Measurements from ENCODE around the gene MTCL3.

Gene MTCL3

DNA sequence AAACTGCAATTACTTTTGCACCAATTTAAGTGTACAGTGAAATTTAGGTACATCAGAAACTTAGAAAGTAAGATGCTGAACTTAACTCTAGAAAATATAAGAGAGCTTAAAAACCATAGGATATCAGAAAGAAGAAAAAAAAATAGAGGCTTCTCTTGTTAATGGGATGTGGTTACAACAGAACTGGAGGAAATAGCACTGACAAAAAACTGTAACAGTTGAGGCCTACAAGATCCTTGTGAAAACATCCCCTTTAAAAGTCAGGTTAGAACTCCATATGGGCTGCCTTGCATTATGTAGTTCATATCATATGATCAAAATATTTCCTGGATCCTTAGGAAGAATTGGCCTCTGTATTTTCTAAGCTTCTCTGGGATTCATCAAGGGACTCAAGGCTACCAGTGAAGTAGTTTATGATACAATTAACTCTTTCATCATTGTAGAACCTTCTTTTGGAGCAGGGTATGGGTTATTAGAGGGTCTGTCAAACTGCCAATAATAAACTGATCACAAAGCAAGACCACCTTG, 24.8 kb downstream of the MTCL3 start:
- no peak overlapping the region for H3K4me3 ChIP-seq (ENCODE audit: insufficient read depth, low read depth, low read length, poor library complexity, severe bottlenecking)

DNA sequence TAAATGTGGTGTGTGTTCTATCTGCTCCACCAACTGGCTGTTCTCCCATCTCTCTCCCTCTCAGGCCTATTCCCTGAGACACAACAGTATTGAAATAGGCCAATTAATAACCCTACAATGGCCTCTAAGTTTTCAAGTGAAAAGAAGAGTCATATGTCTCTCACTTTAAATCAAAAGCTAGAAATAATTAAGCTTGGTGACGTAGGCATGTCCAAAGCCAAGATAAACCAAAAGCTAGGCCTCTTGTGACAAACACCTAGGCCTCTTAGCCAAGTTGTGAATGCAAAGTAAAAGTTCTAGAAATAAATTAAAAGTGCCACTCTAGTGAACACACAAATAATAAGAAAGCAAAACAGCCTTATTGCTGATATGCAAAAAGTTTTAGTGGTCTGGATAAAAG, 29.9 kb downstream of the MTCL3 start:
- no peak overlapping the region for H3K27ac ChIP-seq (ENCODE audit: insufficient read depth, low read length, poor library complexity, severe bottlenecking)
- no peaks in the 10 kb centered on the region for H3K27me3 ChIP-seq (replicated peaks; ENCODE audit: control insufficient read depth, insufficient read depth, low read length, poor library complexity, severe bottlenecking)
- H3K4me1 ChIP-seq (ENCODE audit: control insufficient read depth, insufficient read depth, low read length, poor library complexity, severe bottlenecking), result peaks cover 6% of the 10 kb centered on the region
- DNase-seq, result no peak
- no peaks in the 10 kb centered on the region for H3K36me3 ChIP-seq (ENCODE audit: control insufficient read depth, insufficient read depth, low read length)
- no peaks in the 10 kb centered on the region for H3K9me3 ChIP-seq (ENCODE audit: control insufficient read depth, low read length)
- H3K4me3 ChIP-seq (ENCODE audit: insufficient read depth, low read depth, low read length, poor library complexity, severe bottlenecking), result no peak overlapping the region

More for the DNA sequence above, 24.8 kb downstream of the MTCL3 start:
- no peaks in the 10 kb centered on the region for H3K36me3 ChIP-seq (ENCODE audit: control insufficient read depth, insufficient read depth, low read length)
- H3K27me3 ChIP-seq (replicated peaks; ENCODE audit: control insufficient read depth, insufficient read depth, low read length, poor library complexity, severe bottlenecking), result no peaks in the 10 kb centered on the region
- no peaks in the 10 kb centered on the region for H3K9me3 ChIP-seq (ENCODE audit: control insufficient read depth, low read length)
- no peaks in the 10 kb centered on the region for H3K4me1 ChIP-seq (ENCODE audit: control insufficient read depth, insufficient read depth, low read length, poor library complexity, severe bottlenecking)
- no peak overlapping the region for H3K27ac ChIP-seq (ENCODE audit: insufficient read depth, low read length, poor library complexity, severe bottlenecking)
- DNase-seq, result no peak

DNA sequence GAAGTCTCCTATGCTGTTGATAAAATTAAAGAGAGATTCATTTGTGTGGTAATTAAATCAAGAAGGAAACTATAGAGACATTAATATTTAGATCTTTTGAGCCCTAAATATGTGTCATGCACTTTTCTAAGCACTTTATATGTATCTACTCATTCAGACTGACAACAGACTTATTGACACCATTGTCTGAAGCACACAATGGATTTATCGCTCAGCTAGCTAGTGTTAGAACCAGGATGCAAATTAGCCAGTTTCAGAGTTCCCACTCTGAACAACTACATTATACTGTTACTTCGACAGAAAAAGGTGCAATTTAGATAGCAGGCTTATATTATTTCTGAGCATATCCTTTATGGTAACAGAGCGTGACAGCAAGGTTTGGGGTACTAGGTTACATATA, 32.2 kb downstream of the MTCL3 start:
- no peak for DNase-seq
- Histone ChIP-seq H3K27me3 (replicated peaks; ENCODE audit: control insufficient read depth, insufficient read depth, low read length, poor library complexity, severe bottlenecking) (no peaks in the 10 kb centered on the region), H3K9me3 (ENCODE audit: control insufficient read depth, low read length) (no peaks in the 10 kb centered on the region), H3K4me1 (ENCODE audit: control insufficient read depth, insufficient read depth, low read length, poor library complexity, severe bottlenecking) (peaks cover 14% of the 10 kb centered on the region), H3K27ac (ENCODE audit: insufficient read depth, low read length, poor library complexity, severe bottlenecking) (no peak overlapping the region), H3K4me3 (ENCODE audit: insufficient read depth, low read depth, low read length, poor library complexity, severe bottlenecking) (no peak overlapping the region), H3K36me3 (ENCODE audit: control insufficient read depth, insufficient read depth, low read length) (no peaks in the 10 kb centered on the region)

DNA sequence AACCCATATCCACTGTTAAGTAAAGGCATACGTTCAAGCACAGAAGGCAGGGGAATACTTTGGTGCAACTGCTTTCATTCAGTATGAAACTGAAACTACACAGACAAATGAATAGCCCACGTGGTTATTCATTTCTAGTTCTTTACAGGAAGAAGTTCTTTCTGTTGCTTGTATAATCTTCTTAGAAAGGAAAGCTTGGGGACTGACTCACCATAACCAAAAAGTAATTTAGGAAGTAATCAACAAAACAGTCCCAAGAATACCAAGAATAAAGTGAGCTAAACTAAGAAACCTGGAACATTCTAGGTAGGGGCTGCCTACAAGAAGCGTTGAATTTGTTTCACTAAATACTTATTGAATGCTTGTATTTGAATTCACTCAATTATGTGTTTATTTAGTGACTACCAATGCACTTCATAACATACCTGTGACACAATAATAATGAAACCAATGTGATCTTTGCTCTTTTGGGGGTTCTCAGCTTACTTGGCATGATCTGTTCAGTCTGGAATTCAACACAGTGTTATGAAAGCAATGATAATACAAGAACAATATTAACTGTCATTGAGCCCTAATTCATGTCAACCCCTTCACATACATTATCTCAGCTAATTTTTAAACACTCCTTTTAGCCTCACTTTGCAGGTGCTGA, 34.8 kb downstream of the MTCL3 start:
- H3K27ac ChIP-seq (ENCODE audit: insufficient read depth, low read length, poor library complexity, severe bottlenecking), result peak overlapping the region; percentile 17
- DNase-seq, result no peak

DNA sequence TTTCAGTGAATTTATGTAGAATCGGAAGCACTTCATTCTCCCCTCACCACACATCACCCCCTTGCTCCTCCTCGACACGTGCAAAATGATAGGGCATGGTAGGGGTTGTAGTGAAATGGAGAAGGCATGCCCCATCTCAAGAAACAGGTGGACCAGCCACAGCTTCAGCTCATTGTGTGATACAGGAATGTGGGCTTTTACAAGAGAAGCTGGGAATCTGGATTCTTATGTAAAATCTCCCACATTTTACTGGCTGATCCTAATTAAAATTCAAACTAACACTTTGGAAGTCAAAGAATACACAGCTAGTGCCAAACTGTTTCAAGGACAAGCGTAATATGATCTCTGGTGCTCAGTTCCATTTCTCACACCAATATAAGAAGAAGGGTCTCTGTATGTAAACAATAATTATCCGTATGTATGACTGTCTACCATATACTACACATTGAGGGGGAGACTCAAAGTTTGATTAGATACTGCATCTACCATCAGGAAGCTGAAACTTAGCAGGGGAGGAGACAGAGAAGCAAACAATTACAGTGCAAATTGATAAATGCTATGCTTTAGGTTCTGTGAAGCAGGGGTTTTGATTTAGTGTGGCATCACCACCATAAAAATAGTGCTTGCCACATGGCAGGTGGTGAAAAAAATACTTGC, 35.6 kb downstream of the MTCL3 start:
- DNase-seq, result no peak
- Histone ChIP-seq H3K36me3 (ENCODE audit: control insufficient read depth, insufficient read depth, low read length) (no peaks in the 10 kb centered on the region), H3K4me1 (ENCODE audit: control insufficient read depth, insufficient read depth, low read length, poor library complexity, severe bottlenecking) (peaks cover 14% of the 10 kb centered on the region), H3K27me3 (replicated peaks; ENCODE audit: control insufficient read depth, insufficient read depth, low read length, poor library complexity, severe bottlenecking) (no peaks in the 10 kb centered on the region), H3K27ac (ENCODE audit: insufficient read depth, low read length, poor library complexity, severe bottlenecking) (no peak overlapping the region), H3K9me3 (ENCODE audit: control insufficient read depth, low read length) (no peaks in the 10 kb centered on the region), H3K4me3 (ENCODE audit: insufficient read depth, low read depth, low read length, poor library complexity, severe bottlenecking) (peak overlapping the region; percentile 49)

More for the DNA sequence above, 34.8 kb downstream of the MTCL3 start:
- Histone ChIP-seq H3K27me3 (replicated peaks; ENCODE audit: control insufficient read depth, insufficient read depth, low read length, poor library complexity, severe bottlenecking) (no peaks in the 10 kb centered on the region), H3K9me3 (ENCODE audit: control insufficient read depth, low read length) (no peaks in the 10 kb centered on the region), H3K4me3 (ENCODE audit: insufficient read depth, low read depth, low read length, poor library complexity, severe bottlenecking) (peak overlapping the region; percentile 49), H3K36me3 (ENCODE audit: control insufficient read depth, insufficient read depth, low read length) (no peaks in the 10 kb centered on the region), H3K4me1 (ENCODE audit: control insufficient read depth, insufficient read depth, low read length, poor library complexity, severe bottlenecking) (peaks cover 14% of the 10 kb centered on the region)

DNA sequence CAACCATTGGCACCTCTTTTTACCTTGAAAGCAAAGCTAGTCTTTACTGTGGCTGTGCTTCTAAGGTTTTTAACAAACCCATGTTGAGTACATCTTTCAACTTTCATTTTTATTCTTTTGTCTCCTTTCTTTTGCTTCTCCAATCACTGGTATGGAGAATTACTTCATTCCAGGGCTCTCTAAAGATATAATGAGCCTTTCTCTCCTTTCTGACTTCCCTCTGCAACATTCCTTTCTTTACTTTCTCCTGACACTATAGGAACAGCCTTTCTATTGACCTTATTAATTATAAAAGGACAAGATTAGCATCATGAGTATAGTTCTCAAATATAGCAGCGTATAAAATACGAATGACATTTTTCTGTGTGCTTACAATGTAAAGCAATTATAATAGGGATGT, 36.8 kb downstream of the MTCL3 start:
- Histone ChIP-seq H3K4me1 (ENCODE audit: control insufficient read depth, insufficient read depth, low read length, poor library complexity, severe bottlenecking) (peaks cover 14% of the 10 kb centered on the region), H3K9me3 (ENCODE audit: control insufficient read depth, low read length) (no peaks in the 10 kb centered on the region), H3K36me3 (ENCODE audit: control insufficient read depth, insufficient read depth, low read length) (peaks cover 3% of the 10 kb centered on the region), H3K27me3 (replicated peaks; ENCODE audit: control insufficient read depth, insufficient read depth, low read length, poor library complexity, severe bottlenecking) (no peaks in the 10 kb centered on the region), H3K27ac (ENCODE audit: insufficient read depth, low read length, poor library complexity, severe bottlenecking) (no peak overlapping the region), H3K4me3 (ENCODE audit: insufficient read depth, low read depth, low read length, poor library complexity, severe bottlenecking) (no peak overlapping the region)
- DNase-seq, result no peak

DNA sequence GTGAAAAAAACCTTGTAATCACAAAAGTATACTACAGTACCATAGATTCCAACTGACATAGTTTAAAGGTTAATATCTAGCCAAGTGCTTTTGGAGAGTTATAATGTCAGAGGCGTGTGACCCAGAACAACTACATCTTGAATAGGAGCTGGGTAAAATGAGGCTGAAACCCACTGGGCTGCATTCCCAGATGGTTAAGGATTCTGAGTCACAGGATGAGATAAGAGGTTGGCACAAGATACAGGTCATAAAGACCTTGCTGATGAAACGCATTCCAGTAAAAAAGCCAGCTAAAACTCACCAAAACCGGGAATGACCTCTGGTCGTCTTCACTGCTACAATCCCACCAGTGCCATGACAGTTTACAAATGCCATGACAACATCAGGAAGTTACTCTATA, 37.5 kb downstream of the MTCL3 start:
- no peaks in the 10 kb centered on the region for H3K27me3 ChIP-seq (replicated peaks; ENCODE audit: control insufficient read depth, insufficient read depth, low read length, poor library complexity, severe bottlenecking)
- peaks cover 3% of the 10 kb centered on the region for H3K36me3 ChIP-seq (ENCODE audit: control insufficient read depth, insufficient read depth, low read length)
- DNase-seq, result no peak
- H3K4me1 ChIP-seq (ENCODE audit: control insufficient read depth, insufficient read depth, low read length, poor library complexity, severe bottlenecking), result peaks cover 14% of the 10 kb centered on the region
- H3K4me3 ChIP-seq (ENCODE audit: insufficient read depth, low read depth, low read length, poor library complexity, severe bottlenecking), result no peak overlapping the region
- H3K27ac ChIP-seq (ENCODE audit: insufficient read depth, low read length, poor library complexity, severe bottlenecking), result no peak overlapping the region
- H3K9me3 ChIP-seq (ENCODE audit: control insufficient read depth, low read length), result no peaks in the 10 kb centered on the region

DNA sequence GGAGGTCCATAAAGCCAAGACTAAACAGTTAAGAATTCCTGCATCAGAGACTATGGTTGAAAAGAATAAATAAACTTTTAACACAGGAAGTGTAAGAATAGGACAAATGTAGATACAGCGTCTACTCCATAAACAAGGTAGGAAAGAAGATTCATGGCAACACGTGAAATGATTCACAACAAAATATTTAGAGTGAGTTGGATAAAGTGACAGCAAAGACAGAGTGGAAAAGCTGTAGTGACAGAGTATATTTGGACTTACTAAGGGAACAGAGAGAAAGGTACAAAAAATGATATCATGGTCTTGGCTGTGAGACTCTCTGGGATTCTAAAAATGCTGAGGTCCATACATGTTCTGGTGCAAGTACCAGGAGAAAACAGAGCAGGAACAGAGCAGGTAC, 38.0 kb downstream of the MTCL3 start:
- peaks cover 14% of the 10 kb centered on the region for H3K4me1 ChIP-seq (ENCODE audit: control insufficient read depth, insufficient read depth, low read length, poor library complexity, severe bottlenecking)
- no peak overlapping the region for H3K27ac ChIP-seq (ENCODE audit: insufficient read depth, low read length, poor library complexity, severe bottlenecking)
- no peak for DNase-seq
- peaks cover 6% of the 10 kb centered on the region for H3K36me3 ChIP-seq (ENCODE audit: control insufficient read depth, insufficient read depth, low read length)
- H3K27me3 ChIP-seq (replicated peaks; ENCODE audit: control insufficient read depth, insufficient read depth, low read length, poor library complexity, severe bottlenecking), result no peaks in the 10 kb centered on the region
- H3K9me3 ChIP-seq (ENCODE audit: control insufficient read depth, low read length), result no peaks in the 10 kb centered on the region
- H3K4me3 ChIP-seq (ENCODE audit: insufficient read depth, low read depth, low read length, poor library complexity, severe bottlenecking), result no peak overlapping the region

DNA sequence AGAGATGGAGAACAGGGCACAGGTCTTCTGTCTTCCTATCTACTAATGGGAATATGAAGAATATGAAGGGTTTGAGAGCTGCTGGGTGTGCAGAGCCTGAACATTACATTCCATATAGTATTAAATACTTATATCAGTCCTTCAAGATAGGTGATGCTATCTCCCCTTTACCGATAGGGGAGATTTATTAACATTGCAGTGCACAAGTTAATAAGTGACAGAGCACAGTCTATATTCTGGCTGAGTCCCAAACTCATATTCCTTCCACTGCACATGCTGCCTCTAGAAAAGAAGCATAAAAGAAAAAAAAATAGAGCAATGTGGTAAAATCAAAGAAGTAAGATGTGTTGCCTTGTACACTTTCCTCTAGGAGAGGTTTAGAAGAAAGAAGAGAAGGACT, 41.5 kb downstream of the MTCL3 start:
- H3K27me3 ChIP-seq (replicated peaks; ENCODE audit: control insufficient read depth, insufficient read depth, low read length, poor library complexity, severe bottlenecking), result no peaks in the 10 kb centered on the region
- DNase-seq, result no peak
- peaks cover 9% of the 10 kb centered on the region for H3K36me3 ChIP-seq (ENCODE audit: control insufficient read depth, insufficient read depth, low read length)
- H3K9me3 ChIP-seq (ENCODE audit: control insufficient read depth, low read length), result no peaks in the 10 kb centered on the region
- no peak overlapping the region for H3K4me3 ChIP-seq (ENCODE audit: insufficient read depth, low read depth, low read length, poor library complexity, severe bottlenecking)
- no peak overlapping the region for H3K27ac ChIP-seq (ENCODE audit: insufficient read depth, low read length, poor library complexity, severe bottlenecking)
- no peaks in the 10 kb centered on the region for H3K4me1 ChIP-seq (ENCODE audit: control insufficient read depth, insufficient read depth, low read length, poor library complexity, severe bottlenecking)

DNA sequence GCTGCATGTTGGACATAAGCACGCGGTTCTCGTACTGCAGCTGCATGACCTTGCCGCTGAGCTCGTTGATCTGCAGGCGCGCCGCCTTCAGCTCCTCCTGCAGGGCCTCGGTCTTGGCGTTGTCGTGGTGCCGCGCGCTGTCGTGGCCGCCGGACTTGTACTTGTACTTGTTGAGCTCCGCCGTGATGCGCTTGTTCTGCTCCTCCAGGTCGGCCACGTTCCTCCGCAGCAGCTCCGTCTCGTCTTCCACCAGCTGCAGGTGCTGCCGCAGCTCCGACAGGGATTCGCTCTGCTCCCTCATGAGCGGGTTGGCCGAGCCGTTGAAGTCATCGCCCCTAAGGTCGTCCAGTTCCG, 43.3 kb downstream of the MTCL3 start:
- no peak overlapping the region for H3K27ac ChIP-seq (ENCODE audit: insufficient read depth, low read length, poor library complexity, severe bottlenecking)
- H3K4me1 ChIP-seq (ENCODE audit: control insufficient read depth, insufficient read depth, low read length, poor library complexity, severe bottlenecking), result no peaks in the 10 kb centered on the region
- no peaks in the 10 kb centered on the region for H3K27me3 ChIP-seq (replicated peaks; ENCODE audit: control insufficient read depth, insufficient read depth, low read length, poor library complexity, severe bottlenecking)
- peaks cover 9% of the 10 kb centered on the region for H3K36me3 ChIP-seq (ENCODE audit: control insufficient read depth, insufficient read depth, low read length)
- no peak for DNase-seq
- no peaks in the 10 kb centered on the region for H3K9me3 ChIP-seq (ENCODE audit: control insufficient read depth, low read length)
- no peak overlapping the region for H3K4me3 ChIP-seq (ENCODE audit: insufficient read depth, low read depth, low read length, poor library complexity, severe bottlenecking)
